ENCODE data around the gene EHHADH.

EHHADH gene

GRCh38 chr3:185153861-185154629 lies 99.8 kb downstream of the EHHADH start:
- peak; percentile 78 for FAIRE-seq
- TF ChIP-seq POLR2AphosphoS5 (IDR thresholded peaks at IDR 0.05; ENCODE audit: low read depth, low read length) (no peak), SPI1 (IDR thresholded peaks at IDR 0.05; ENCODE audit: low read depth, low read length) (no peak)
- DNase-seq (ENCODE audit: insufficient read length, low spot score): no peak

- no peak for FAIRE-seq
These were observed 100.6 kb downstream of the EHHADH start for GRCh38 chr3:185153171-185153771.

GRCh38 chr3:185152410-185153170 lies 101.3 kb downstream of the EHHADH start, which contains the start of gene C3orf70:
Gene C3orf70, minus strand, starts transcription at chr3:185153060. Its CDS starts 237 bp downstream, at chr3:185152823.
- TF ChIP-seq PAX5 (IDR thresholded peaks at IDR 0.05; ENCODE audit: insufficient read depth, low read length, severe bottlenecking): no peak
- no peak for TF ChIP-seq POU2F2 (IDR thresholded peaks at IDR 0.05; ENCODE audit: low read depth, low read length)
- TF ChIP-seq SPI1 (IDR thresholded peaks at IDR 0.05; ENCODE audit: low read depth, low read length): no peak
- no peak for TF ChIP-seq POLR2AphosphoS5 (IDR thresholded peaks at IDR 0.05; ENCODE audit: low read depth, low read length)
- no peak for TF ChIP-seq POLR2A (IDR thresholded peaks at IDR 0.05; ENCODE audit: low read depth, low read length)
- no peak for TF ChIP-seq TAF1 (IDR thresholded peaks at IDR 0.05; ENCODE audit: low read depth, low read length)
- FAIRE-seq (no peak), DNase-seq (ENCODE audit: insufficient read length, low spot score) (peak; percentile 52)

More at GRCh38 chr3:185153171-185153771, 100.6 kb downstream of the EHHADH start:
- TF ChIP-seq TAF1 (IDR thresholded peaks at IDR 0.05; ENCODE audit: low read depth, low read length) (no peak), POLR2A (IDR thresholded peaks at IDR 0.05; ENCODE audit: low read depth, low read length) (no peak), PAX5 (IDR thresholded peaks at IDR 0.05; ENCODE audit: insufficient read depth, low read length, severe bottlenecking) (no peak), POLR2AphosphoS5 (IDR thresholded peaks at IDR 0.05; ENCODE audit: low read depth, low read length) (no peak), SPI1 (IDR thresholded peaks at IDR 0.05; ENCODE audit: low read depth, low read length) (no peak), POU2F2 (IDR thresholded peaks at IDR 0.05; ENCODE audit: low read depth, low read length) (no peak)
- peak; percentile 43 for DNase-seq (ENCODE audit: insufficient read length, low spot score)

GRCh38 chr3:185151964-185152409 lies 101.9 kb downstream of the EHHADH start:
- FAIRE-seq (no peak), DNase-seq (ENCODE audit: insufficient read length, low spot score) (no peak)
- TF ChIP-seq POU2F2 (IDR thresholded peaks at IDR 0.05; ENCODE audit: low read depth, low read length): no peak
- TF ChIP-seq TAF1 (IDR thresholded peaks at IDR 0.05; ENCODE audit: low read depth, low read length): no peak
- no peak for TF ChIP-seq POLR2A (IDR thresholded peaks at IDR 0.05; ENCODE audit: low read depth, low read length)
- no peak for TF ChIP-seq PAX5 (IDR thresholded peaks at IDR 0.05; ENCODE audit: insufficient read depth, low read length, severe bottlenecking)
- no peak for TF ChIP-seq SPI1 (IDR thresholded peaks at IDR 0.05; ENCODE audit: low read depth, low read length)

- TF ChIP-seq POLR2AphosphoS5 (IDR thresholded peaks at IDR 0.05; ENCODE audit: low read depth, low read length): no peak
- no peak for TF ChIP-seq TAF1 (IDR thresholded peaks at IDR 0.05; ENCODE audit: low read depth, low read length)
- TF ChIP-seq POLR2A (IDR thresholded peaks at IDR 0.05; ENCODE audit: low read depth, low read length): no peak
- TF ChIP-seq POU2F2 (IDR thresholded peaks at IDR 0.05; ENCODE audit: low read depth, low read length): no peak
- TF ChIP-seq SPI1 (IDR thresholded peaks at IDR 0.05; ENCODE audit: low read depth, low read length): no peak
- TF ChIP-seq PAX5 (IDR thresholded peaks at IDR 0.05; ENCODE audit: insufficient read depth, low read length, severe bottlenecking): no peak
- no peak for FAIRE-seq
- no peak for DNase-seq (ENCODE audit: insufficient read length, low spot score)
These were observed 102.5 kb downstream of the EHHADH start for GRCh38 chr3:185151101-185151963.

- FAIRE-seq (no peak), DNase-seq (ENCODE audit: insufficient read length, low spot score) (no peak)
- no peak for TF ChIP-seq POLR2A (IDR thresholded peaks at IDR 0.05; ENCODE audit: low read depth, low read length)
- TF ChIP-seq TAF1 (IDR thresholded peaks at IDR 0.05; ENCODE audit: low read depth, low read length): no peak
- TF ChIP-seq SPI1 (IDR thresholded peaks at IDR 0.05; ENCODE audit: low read depth, low read length): no peak
- TF ChIP-seq POLR2AphosphoS5 (IDR thresholded peaks at IDR 0.05; ENCODE audit: low read depth, low read length): no peak
- no peak for TF ChIP-seq POU2F2 (IDR thresholded peaks at IDR 0.05; ENCODE audit: low read depth, low read length)
- no peak for TF ChIP-seq PAX5 (IDR thresholded peaks at IDR 0.05; ENCODE audit: insufficient read depth, low read length, severe bottlenecking)
These were observed 103.3 kb downstream of the EHHADH start for GRCh38 chr3:185150561-185150960.

- DNase-seq (ENCODE audit: insufficient read length, low spot score) (no peak), FAIRE-seq (no peak)
- no peak for TF ChIP-seq POU2F2 (IDR thresholded peaks at IDR 0.05; ENCODE audit: low read depth, low read length)
- no peak for TF ChIP-seq SPI1 (IDR thresholded peaks at IDR 0.05; ENCODE audit: low read depth, low read length)
- TF ChIP-seq POLR2AphosphoS5 (IDR thresholded peaks at IDR 0.05; ENCODE audit: low read depth, low read length): no peak
- TF ChIP-seq POLR2A (IDR thresholded peaks at IDR 0.05; ENCODE audit: low read depth, low read length): no peak
- TF ChIP-seq PAX5 (IDR thresholded peaks at IDR 0.05; ENCODE audit: insufficient read depth, low read length, severe bottlenecking): no peak
- no peak for TF ChIP-seq TAF1 (IDR thresholded peaks at IDR 0.05; ENCODE audit: low read depth, low read length)
These were observed 104.3 kb downstream of the EHHADH start for GRCh38 chr3:185149591-185149990.

GRCh38 chr3:185145511-185145910 lies 108.3 kb downstream of the EHHADH start:
- FAIRE-seq: no peak
- TF ChIP-seq TAF1 (IDR thresholded peaks at IDR 0.05; ENCODE audit: low read depth, low read length) (no peak), POLR2AphosphoS5 (IDR thresholded peaks at IDR 0.05; ENCODE audit: low read depth, low read length) (no peak), POLR2A (IDR thresholded peaks at IDR 0.05; ENCODE audit: low read depth, low read length) (no peak), SPI1 (IDR thresholded peaks at IDR 0.05; ENCODE audit: low read depth, low read length) (no peak), POU2F2 (IDR thresholded peaks at IDR 0.05; ENCODE audit: low read depth, low read length) (no peak), PAX5 (IDR thresholded peaks at IDR 0.05; ENCODE audit: insufficient read depth, low read length, severe bottlenecking) (no peak)
- DNase-seq (ENCODE audit: insufficient read length, low spot score): no peak

Measured in GM12891 (cell line).